GM10847 (cell line): ENCODE data around the gene ZNF497.

Source experiments
- POLR2A ChIP-seq: IDR thresholded peaks from 2 replicates; pipeline ENCODE4 v1.6.1; 2011; ENCODE audit not compliant: insufficient read length; ENCODE audit errors: extremely low read depth

The ZNF497 gene

DNA sequence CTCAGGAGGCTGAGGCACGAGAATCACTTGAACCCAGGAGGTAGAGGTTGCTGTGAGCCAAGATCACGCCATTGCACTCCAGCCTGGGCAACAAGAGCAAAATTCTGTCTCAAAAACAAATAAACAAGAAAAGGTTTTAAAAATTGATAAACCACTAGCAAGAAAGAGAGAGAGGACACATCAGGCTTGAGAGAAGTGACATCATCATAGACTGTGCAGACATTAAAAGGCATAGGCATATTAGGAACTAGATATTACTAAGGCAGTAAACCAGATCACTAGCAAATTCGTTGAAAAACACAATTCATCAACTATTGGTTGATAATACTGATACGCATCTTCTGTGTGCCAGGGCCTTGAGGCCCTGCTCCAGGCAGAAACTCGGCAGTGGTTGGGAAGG, 17.0 kb downstream of the ZNF497 start:
- no peak for TF ChIP-seq POLR2A

DNA sequence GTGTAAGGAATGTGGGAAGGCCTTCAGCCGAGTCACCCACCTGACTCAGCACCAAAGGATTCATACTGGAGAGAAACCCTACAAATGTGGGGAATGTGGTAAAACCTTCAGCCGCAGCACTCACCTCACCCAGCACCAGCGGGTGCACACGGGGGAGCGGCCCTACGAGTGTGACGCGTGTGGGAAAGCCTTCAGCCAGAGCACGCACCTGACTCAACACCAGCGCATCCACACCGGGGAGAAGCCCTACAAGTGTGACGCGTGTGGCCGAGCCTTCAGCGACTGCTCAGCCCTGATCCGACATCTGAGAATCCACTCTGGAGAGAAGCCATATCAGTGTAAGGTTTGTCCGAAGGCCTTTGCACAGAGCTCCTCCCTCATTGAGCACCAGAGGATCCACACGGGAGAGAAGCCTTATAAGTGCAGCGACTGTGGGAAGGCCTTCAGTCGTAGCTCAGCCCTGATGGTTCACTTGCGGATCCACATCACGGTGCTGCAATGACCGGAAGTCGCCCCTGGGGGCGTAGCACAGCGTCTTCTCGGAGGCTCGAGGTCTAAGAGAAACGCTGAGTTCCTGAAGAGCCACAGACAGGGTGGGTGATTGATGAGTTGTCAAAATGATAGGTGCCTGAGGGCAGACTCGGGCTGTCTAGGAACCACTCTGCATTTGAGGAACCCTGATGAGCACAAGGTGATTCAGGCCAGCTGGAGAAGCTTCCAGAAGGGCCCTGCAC, 23.6 kb downstream of the ZNF497 start:
- TF ChIP-seq POLR2A = no peak

DNA sequence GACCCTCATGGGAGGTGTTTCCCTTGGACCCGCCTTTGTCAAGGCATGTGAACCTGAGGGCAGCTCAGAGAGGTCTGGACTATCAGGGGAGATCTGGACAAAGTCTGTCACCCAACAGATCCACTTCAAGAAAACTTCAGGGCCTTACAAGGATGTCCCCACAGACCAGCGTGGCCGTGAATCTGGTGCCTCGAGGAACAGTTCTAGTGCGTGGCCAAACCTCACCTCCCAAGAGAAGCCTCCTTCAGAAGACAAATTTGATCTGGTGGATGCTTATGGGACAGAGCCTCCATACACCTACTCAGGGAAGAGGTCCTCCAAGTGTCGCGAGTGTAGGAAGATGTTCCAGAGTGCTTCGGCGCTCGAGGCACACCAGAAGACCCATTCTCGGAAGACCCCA, 24.2 kb downstream of the ZNF497 start:
- no peak for TF ChIP-seq POLR2A

DNA sequence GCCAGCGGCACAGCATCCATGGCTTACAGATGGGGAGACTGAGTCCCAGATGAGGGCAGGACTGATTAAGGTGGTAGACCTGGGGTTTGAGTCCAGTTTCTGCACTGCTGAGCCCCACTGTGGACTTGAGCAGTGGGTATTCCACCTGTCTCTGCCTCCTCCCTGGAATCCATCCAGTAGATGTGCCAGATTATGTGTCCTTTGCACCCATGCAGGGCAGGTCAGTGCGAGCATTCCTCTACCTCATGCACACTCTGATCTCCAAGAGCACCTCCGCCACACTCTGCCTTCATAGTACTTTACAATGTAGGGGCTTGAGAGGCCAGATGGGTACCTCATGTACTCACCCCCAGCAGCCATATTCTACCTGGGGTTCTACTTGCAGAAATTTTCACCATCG, 25.7 kb downstream of the ZNF497 start:
- no peak for TF ChIP-seq POLR2A

DNA sequence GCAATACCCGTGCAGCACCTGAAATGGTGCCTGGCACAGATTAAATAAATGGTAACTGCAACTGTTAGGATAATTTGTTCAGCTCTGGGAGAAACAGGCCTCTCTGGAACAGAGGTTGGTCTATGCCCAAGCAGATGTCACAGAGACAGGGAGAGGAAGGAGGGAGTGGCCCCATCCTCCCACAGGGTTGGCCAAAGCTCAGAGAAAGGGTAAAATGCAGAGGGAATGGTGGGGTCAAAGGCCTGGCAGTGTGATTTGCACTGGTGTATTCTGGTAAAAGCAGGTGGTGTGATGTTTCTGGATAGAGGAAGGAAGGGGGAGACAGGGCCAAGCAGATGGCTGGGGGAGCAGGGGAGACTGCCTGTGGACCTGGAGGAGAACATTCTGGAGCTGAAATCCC, 26.3 kb downstream of the ZNF497 start:
- TF ChIP-seq POLR2A = no peak

GRCh38 chr19:58335630-58336029, 26.9 kb downstream of the ZNF497 start:
- TF ChIP-seq POLR2A = no peak

DNA sequence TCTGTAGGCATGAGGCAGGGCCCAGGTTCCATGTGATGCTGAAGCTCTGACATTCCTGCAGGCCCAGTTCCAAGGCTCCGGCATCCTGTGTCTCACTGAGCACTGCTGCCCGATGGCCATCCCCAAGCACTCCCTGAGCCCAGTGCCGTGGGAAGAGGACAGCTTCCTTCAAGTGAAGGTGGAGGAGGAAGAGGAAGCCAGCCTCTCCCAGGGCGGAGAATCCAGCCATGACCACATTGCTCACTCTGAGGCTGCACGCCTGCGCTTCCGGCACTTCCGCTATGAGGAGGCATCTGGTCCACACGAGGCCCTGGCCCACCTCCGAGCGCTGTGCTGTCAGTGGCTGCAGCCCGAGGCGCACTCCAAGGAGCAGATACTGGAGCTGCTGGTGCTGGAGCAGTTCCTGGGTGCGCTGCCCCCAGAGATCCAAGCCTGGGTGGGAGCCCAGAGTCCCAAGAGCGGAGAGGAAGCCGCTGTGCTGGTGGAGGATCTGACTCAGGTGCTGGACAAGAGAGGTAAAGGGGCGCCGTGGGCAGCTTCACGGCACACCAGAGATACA, 27.8 kb downstream of the ZNF497 start:
- TF ChIP-seq POLR2A = no peak

- no peak for TF ChIP-seq POLR2A
Measured at GRCh38 chr19:58332697-58333096, 29.9 kb downstream of the ZNF497 start.

- no peak for TF ChIP-seq POLR2A
Measured at GRCh38 chr19:58330458-58330857, 32.1 kb downstream of the ZNF497 start.

GRCh38 chr19:58328999-58329398, 33.6 kb downstream of the ZNF497 start:
- TF ChIP-seq POLR2A = no peak

- peak; percentile 44 for TF ChIP-seq POLR2A
Measured at GRCh38 chr19:58326914-58327726, 35.4 kb downstream of the ZNF497 start, which contains the start of gene ZSCAN22. Gene ZSCAN22, plus strand, starts transcription at chr19:58326994. Its CDS starts 7,809 bp downstream, at chr19:58334803.

DNA sequence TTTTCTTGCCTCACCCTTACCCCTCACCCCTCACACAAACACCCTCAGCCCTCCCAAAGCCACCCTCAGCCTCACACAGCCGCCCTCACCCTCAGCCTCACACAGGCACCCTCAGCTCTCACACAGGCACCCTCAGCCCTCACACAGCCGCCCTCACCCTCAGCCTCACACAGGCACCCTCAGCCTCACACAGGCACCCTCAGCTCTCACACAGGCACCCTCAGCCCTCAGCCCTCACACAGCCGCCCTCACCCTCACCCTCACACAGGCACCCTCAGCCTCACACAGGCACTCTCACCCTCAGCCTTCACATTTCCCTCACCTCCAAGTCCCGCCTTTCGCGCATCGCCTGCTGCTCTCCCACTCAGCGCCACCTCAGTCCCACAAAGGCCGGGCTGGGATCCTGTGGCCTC, 36.0 kb downstream of the ZNF497 start:
- no peak for TF ChIP-seq POLR2A

DNA sequence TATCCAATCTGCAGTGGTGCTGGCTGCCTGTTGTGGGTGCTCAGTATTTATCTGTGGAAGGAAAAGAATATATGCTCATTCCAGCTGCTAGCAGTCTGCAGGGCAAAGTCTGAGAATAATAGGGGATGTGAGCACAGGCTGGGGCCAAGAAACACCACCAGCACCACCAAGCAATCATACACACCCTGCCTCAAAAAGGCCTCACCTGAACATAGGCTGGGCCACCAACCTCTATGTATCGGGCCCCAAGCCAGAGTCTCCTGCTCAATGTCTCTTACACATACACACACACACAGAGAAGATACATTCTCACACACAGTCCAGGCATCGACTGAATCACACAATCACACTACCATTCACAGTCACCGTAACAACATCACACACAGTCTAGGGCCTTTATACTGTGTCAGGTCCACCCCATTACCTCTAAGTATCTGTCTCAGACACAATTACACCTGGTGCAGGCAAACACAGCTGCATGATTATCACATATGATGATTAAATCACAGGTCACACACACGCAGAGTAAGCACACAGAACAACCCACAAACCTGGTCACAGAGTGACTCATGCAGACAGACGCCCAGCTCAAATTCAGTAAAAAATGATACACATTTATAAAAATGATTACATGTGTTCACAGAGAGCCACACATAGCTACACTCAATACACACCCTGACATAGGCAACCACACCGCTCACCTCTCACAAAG, 37.1 kb downstream of the ZNF497 start:
- no peak for TF ChIP-seq POLR2A

GRCh38 chr19:58319241-58319640, 43.3 kb downstream of the ZNF497 start:
- no peak for TF ChIP-seq POLR2A

- no peak for TF ChIP-seq POLR2A
Measured at GRCh38 chr19:58318297-58318696, 44.3 kb downstream of the ZNF497 start.

DNA sequence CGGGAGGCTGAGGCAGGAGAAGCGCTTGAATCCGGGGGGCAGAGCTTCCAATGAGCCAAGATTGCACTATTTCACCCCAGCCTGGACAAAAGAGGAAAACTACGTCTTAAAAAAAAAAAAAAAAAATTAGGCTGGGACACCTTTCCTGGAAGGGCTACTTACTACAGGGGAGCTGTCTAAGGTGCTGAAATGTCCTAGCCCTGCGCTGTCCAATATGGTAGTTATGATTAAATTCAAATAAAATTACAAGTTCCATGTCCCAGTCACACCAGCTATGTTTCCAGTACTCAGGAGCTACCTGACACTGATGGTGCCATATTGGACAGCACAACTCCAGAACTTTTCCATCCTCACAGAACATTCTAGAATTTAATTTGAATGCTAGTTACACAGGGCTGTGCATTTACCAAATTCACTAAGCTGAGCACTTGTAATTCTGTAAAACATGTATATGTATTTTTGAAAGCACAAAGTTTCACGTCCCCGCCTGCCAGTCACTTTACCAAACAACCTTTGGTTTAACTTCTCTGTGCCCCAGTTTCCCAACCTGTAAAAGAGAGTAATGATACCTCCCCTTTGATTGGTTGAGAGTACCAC, 45.0 kb downstream of the ZNF497 start:
- no peak for TF ChIP-seq POLR2A

GRCh38 chr19:58315580-58315979, 47.0 kb downstream of the ZNF497 start:
- TF ChIP-seq POLR2A = no peak
